ENCODE data around the gene MAP4K5.

MAP4K5 gene

DNA sequence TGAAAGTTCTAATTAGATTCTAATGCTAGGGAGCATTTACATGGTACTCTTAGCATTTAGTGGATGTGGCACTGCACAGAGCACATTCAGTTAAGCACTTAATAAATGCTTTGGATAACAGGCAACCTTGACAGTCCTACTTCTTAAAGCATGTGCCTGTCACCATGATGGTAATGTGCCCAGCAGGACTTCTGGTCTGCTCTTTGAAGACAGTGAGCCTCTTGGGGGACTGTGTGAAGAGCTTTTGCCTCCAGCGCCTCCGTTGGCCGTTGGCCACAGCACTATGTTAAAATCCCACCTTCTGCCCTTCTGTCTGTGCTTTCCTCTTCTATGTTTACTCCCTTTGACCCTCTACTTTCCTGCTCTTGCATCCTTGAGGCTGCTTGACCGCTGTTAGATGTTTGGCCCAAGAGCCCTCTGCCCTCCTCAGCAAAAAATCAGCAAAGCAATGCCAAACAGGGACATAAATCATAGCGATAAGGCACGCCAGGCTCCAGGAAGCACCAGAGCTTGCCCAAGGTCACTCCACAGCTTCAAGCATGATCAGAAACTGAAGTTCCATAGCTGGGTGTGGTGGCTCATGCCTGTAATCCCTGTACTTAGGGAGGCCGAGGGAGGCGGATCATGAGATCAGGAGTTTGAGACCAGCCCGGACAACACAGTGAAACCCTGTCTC is 144.0 kb downstream of the MAP4K5 start:
- H3K4me1 ChIP-seq (ENCODE audit: control insufficient read depth, insufficient read depth, low read length) = peaks cover 32% of the 10 kb centered on the region
- no peak overlapping the region for H3K4me3 ChIP-seq (ENCODE audit: low read length)
- no peaks in the 10 kb centered on the region for H3K27me3 ChIP-seq (ENCODE audit: control insufficient read depth, insufficient read depth, low read length)
- H3K9ac ChIP-seq (ENCODE audit: low read length) = peak overlapping the region; percentile 36
- H3K9me3 ChIP-seq (ENCODE audit: control insufficient read depth, low read length) = no peaks in the 10 kb centered on the region
- no peaks in the 10 kb centered on the region for H3K36me3 ChIP-seq (ENCODE audit: control insufficient read depth, insufficient read depth, low read length)

DNA sequence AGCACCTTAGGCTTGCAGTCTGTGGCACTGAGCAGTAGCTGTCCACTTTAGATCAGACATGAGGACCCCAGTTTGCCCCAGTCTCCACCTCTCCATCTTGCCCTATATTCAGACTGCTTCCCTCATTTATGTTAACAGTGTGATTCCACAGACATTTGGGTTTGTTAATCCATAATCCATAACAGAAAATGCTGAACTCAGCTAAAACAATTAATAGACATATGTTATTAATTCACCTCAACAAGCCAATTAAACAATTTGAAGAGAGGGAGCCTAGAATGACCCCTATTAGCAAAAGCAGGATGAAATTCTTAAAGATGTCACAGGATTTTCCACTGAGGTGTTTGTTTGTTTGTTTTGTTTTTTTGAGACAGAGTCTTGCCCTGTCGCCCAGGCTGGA is 144.8 kb downstream of the MAP4K5 start:
- Histone ChIP-seq H3K36me3 (ENCODE audit: control insufficient read depth, insufficient read depth, low read length) (no peaks in the 10 kb centered on the region), H3K27me3 (ENCODE audit: control insufficient read depth, insufficient read depth, low read length) (no peaks in the 10 kb centered on the region), H3K9me3 (ENCODE audit: control insufficient read depth, low read length) (no peaks in the 10 kb centered on the region), H3K4me1 (ENCODE audit: control insufficient read depth, insufficient read depth, low read length) (peaks cover 32% of the 10 kb centered on the region), H3K9ac (ENCODE audit: low read length) (no peak overlapping the region), H3K4me3 (ENCODE audit: low read length) (no peak overlapping the region)

DNA sequence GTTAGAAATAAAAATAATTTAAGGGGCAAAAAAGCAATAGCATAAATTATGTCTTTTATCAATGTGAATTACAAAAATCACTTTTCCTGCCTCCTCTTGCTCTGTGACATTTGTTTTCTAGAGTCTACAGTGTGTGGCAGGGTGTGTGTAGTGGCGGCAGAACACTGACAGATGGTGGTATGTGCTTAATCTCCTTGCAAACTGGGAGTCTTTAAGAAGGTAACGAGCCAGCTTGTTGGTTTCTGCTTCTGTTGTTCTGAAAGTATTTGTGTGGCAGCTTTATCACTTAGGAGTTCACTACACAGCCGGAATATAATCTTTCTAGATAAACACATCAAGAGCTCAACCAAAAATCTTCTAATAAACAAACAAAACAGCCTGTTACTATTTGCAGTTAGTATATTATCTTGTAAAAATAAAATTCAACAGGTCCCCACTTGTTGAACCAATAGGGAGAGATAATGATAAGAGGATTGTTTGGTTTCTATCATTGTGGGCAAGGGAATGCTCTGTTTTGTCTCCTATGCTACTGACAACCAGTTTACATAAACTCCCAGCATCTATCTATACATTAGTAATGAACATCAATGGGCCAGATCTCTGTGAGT is 148.6 kb downstream of the MAP4K5 start:
- no peaks in the 10 kb centered on the region for H3K36me3 ChIP-seq (ENCODE audit: control insufficient read depth, insufficient read depth, low read length)
- peaks cover 19% of the 10 kb centered on the region for H3K4me1 ChIP-seq (ENCODE audit: control insufficient read depth, insufficient read depth, low read length)
- no peak overlapping the region for H3K9ac ChIP-seq (ENCODE audit: low read length)
- no peaks in the 10 kb centered on the region for H3K9me3 ChIP-seq (ENCODE audit: control insufficient read depth, low read length)
- H3K4me3 ChIP-seq (ENCODE audit: low read length) = no peak overlapping the region
- no peaks in the 10 kb centered on the region for H3K27me3 ChIP-seq (ENCODE audit: control insufficient read depth, insufficient read depth, low read length)

DNA sequence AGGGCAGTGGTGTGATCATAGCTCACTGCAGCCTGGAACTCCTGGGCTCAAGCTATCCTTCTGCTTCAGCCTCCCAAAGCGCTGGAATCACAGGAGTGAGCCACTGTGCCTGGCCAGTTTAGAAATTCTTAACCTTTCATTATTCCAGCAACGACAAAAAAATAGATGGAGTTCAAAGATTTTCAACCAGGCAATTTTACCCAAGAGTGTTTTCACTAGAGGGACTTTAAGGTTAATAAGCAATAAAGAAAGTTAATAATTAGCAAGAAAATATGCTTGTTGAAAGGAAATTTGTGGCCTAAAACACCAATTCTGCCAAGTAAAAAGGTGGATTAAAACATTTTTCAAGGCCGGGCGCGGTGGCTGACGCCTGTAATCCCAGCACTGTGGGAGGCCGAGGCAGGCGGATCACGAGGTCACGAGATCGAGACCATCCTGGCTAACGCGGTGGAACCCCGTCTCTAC is 150.5 kb downstream of the MAP4K5 start:
- H3K9me3 ChIP-seq (ENCODE audit: control insufficient read depth, low read length) = no peaks in the 10 kb centered on the region
- no peaks in the 10 kb centered on the region for H3K36me3 ChIP-seq (ENCODE audit: control insufficient read depth, insufficient read depth, low read length)
- H3K4me1 ChIP-seq (ENCODE audit: control insufficient read depth, insufficient read depth, low read length) = peaks cover 17% of the 10 kb centered on the region
- no peaks in the 10 kb centered on the region for H3K27me3 ChIP-seq (ENCODE audit: control insufficient read depth, insufficient read depth, low read length)
- no peak overlapping the region for H3K9ac ChIP-seq (ENCODE audit: low read length)
- H3K4me3 ChIP-seq (ENCODE audit: low read length) = no peak overlapping the region

DNA sequence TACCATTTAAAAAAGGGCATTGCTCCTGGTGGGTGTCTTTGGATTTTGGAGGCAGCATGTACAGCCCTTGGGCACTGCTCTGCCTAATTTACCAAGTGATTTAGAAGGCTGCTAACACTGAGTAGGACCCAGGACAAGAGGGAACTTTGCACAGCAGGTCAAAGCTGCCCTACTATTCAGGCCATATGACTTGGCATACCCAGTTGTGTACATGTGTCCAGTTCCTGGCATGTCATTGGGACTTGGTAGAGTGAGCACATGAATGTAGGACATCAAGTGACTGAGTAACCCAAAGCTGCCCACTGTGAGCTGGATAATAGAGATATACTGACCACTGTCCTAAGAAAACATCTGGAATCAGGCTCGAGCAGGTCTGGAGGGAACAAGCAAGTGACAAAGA is 151.4 kb downstream of the MAP4K5 start:
- Histone ChIP-seq H3K9me3 (ENCODE audit: control insufficient read depth, low read length) (no peaks in the 10 kb centered on the region), H3K27me3 (ENCODE audit: control insufficient read depth, insufficient read depth, low read length) (no peaks in the 10 kb centered on the region), H3K36me3 (ENCODE audit: control insufficient read depth, insufficient read depth, low read length) (no peaks in the 10 kb centered on the region), H3K4me1 (ENCODE audit: control insufficient read depth, insufficient read depth, low read length) (peaks cover 20% of the 10 kb centered on the region), H3K9ac (ENCODE audit: low read length) (no peak overlapping the region), H3K4me3 (ENCODE audit: low read length) (no peak overlapping the region)

DNA sequence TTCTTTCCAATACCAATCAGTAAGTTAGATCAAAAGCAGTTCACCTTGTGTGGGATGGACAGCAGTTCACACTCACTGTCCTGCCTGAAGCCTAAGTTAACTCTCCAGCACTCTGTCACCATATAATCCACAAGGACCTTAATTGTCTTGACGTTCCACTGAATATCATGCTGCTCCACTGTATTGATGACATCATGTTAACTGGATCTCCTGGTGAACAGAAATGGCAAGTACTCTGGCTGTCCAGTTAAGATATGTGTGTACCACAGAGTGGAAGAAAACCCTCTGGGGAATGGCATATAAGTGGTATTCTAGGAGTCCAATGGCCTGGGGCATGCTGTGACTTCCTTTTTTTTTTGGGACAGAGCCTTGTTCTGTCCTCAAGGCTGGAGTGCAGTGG is 151.9 kb downstream of the MAP4K5 start:
- Histone ChIP-seq H3K4me3 (ENCODE audit: low read length) (no peak overlapping the region), H3K9me3 (ENCODE audit: control insufficient read depth, low read length) (no peaks in the 10 kb centered on the region), H3K36me3 (ENCODE audit: control insufficient read depth, insufficient read depth, low read length) (no peaks in the 10 kb centered on the region), H3K27me3 (ENCODE audit: control insufficient read depth, insufficient read depth, low read length) (no peaks in the 10 kb centered on the region), H3K9ac (ENCODE audit: low read length) (no peak overlapping the region), H3K4me1 (ENCODE audit: control insufficient read depth, insufficient read depth, low read length) (peaks cover 20% of the 10 kb centered on the region)

DNA sequence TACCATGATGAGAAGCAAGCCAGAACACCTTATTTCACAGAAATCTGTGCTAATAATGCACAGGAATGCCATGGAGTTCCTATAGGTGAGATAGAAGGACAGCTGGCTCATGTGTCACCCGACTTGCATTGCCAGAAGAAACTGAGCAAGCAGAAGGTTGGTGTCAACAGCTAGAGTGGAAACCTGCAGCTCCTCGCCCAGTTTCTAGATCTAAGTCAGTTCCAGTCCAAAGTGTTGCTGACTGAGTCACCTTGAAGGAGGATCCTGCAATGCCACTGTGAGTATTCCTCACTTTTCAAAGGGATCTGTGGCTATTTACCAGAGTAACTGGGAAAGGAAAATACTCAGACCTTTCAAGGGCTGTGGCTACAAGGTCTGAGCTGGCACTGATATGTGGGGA is 152.8 kb downstream of the MAP4K5 start:
- Histone ChIP-seq H3K4me3 (ENCODE audit: low read length) (no peak overlapping the region), H3K4me1 (ENCODE audit: control insufficient read depth, insufficient read depth, low read length) (peaks cover 20% of the 10 kb centered on the region), H3K27me3 (ENCODE audit: control insufficient read depth, insufficient read depth, low read length) (no peaks in the 10 kb centered on the region), H3K36me3 (ENCODE audit: control insufficient read depth, insufficient read depth, low read length) (no peaks in the 10 kb centered on the region), H3K9ac (ENCODE audit: low read length) (no peak overlapping the region), H3K9me3 (ENCODE audit: control insufficient read depth, low read length) (no peaks in the 10 kb centered on the region)

DNA sequence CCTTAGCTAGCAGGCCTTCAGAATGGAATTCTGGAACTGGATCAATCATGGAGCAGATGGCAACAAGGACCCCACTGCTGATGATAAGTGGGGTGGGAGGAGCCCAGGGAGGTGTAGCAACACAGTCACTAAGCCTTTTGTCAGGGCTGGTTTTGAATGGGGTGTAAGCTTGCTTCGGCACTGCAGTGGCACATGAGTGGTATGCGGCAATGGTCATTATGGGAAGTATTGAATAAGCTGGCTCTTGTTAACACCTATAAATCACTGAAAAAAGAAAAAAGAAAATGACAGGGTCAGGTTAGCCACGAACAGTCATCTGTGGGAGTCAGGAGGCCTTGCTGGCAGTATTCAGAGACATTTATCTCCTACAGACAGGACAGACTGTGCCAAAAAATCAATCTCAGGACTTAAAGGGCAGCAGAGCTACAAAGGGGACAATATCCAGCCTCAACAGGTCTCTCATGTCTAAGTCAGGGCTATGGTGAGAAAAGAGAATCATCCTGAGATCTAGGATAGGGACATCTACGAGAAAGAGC is 154.8 kb downstream of the MAP4K5 start:
- no peaks in the 10 kb centered on the region for H3K9me3 ChIP-seq (ENCODE audit: control insufficient read depth, low read length)
- peaks cover 12% of the 10 kb centered on the region for H3K4me1 ChIP-seq (ENCODE audit: control insufficient read depth, insufficient read depth, low read length)
- H3K27me3 ChIP-seq (ENCODE audit: control insufficient read depth, insufficient read depth, low read length) = no peaks in the 10 kb centered on the region
- no peak overlapping the region for H3K9ac ChIP-seq (ENCODE audit: low read length)
- H3K4me3 ChIP-seq (ENCODE audit: low read length) = no peak overlapping the region
- no peaks in the 10 kb centered on the region for H3K36me3 ChIP-seq (ENCODE audit: control insufficient read depth, insufficient read depth, low read length)

DNA sequence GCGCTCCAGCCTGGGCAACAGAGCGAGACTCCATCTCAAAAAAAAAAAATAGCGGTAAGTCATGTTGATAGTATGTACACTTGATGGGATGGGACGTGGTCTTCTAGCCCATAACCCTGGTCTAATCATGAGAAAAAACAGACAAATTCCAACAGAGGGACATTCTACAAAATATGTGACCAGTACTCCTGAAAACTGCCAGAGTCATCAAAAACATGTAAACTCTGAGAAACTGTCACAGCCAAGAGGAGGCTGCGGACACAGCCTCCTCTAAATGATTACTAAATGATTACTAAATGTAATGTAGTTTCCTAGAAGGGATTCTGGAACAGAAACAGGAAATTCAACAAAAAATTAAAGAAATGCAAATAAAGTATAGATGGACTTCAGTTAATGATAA is 156.6 kb downstream of the MAP4K5 start:
- H3K9me3 ChIP-seq (ENCODE audit: control insufficient read depth, low read length) = no peaks in the 10 kb centered on the region

DNA sequence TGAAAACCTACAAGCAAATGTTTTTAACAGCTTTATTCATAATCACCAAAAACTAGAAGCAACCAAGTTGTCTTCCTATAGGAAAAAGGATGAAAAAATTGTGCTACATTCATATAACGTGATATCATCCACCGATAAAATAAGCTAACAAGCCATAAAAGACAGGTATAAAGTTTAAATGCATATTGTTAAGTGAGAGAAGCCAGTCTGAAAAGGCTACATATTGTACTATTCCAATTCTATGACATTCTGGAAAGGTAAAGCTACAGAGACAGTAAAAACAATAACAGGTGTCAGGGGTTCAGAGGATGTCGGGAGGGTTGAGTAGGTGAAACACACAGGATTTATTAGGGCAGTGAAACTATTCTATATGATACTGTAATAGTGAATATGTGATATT is 158.4 kb downstream of the MAP4K5 start:
- H3K4me3 ChIP-seq (ENCODE audit: low read length) = no peak overlapping the region
- no peaks in the 10 kb centered on the region for H3K9me3 ChIP-seq (ENCODE audit: control insufficient read depth, low read length)
- no peaks in the 10 kb centered on the region for H3K27me3 ChIP-seq (ENCODE audit: control insufficient read depth, insufficient read depth, low read length)
- H3K9ac ChIP-seq (ENCODE audit: low read length) = no peak overlapping the region
- peaks cover 15% of the 10 kb centered on the region for H3K4me1 ChIP-seq (ENCODE audit: control insufficient read depth, insufficient read depth, low read length)
- H3K36me3 ChIP-seq (ENCODE audit: control insufficient read depth, insufficient read depth, low read length) = no peaks in the 10 kb centered on the region

More for the DNA sequence above, 156.6 kb downstream of the MAP4K5 start:
- Histone ChIP-seq H3K9ac (ENCODE audit: low read length) (no peak overlapping the region), H3K36me3 (ENCODE audit: control insufficient read depth, insufficient read depth, low read length) (no peaks in the 10 kb centered on the region), H3K4me3 (ENCODE audit: low read length) (no peak overlapping the region), H3K27me3 (ENCODE audit: control insufficient read depth, insufficient read depth, low read length) (no peaks in the 10 kb centered on the region), H3K4me1 (ENCODE audit: control insufficient read depth, insufficient read depth, low read length) (peaks cover 12% of the 10 kb centered on the region)

DNA sequence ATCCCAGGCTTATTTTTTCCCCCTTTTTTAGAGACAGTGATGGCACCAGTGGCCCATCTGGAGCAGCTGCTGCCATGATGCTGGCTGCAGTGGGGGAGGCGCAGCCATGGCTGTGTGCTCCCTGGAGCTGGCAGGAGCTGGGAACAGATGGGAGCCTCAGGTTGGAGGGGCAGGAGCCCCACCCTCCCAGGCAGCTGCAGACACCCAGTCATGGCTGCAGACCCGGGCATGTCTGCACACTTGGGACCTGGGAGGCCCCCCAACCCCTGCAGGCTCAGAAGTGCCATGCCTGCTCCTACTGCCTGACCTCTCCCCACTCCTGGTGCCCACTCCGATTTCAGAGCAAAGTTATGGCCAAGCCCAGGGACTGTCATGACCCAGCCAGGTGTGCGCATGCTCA is 160.8 kb downstream of the MAP4K5 start:
- Histone ChIP-seq H3K4me1 (ENCODE audit: control insufficient read depth, insufficient read depth, low read length) (peaks cover 14% of the 10 kb centered on the region), H3K9ac (ENCODE audit: low read length) (no peak overlapping the region), H3K36me3 (ENCODE audit: control insufficient read depth, insufficient read depth, low read length) (no peaks in the 10 kb centered on the region), H3K27me3 (ENCODE audit: control insufficient read depth, insufficient read depth, low read length) (no peaks in the 10 kb centered on the region), H3K4me3 (ENCODE audit: low read length) (no peak overlapping the region), H3K9me3 (ENCODE audit: control insufficient read depth, low read length) (no peaks in the 10 kb centered on the region)

Measured in mucosa of stomach (tissue), 1 donor.